ENCODE results near the gene MSI2. TPM values are rescaled to one million over a fixed set of nuclear protein-coding genes. Genes with fewer than 3 reads are reported as not detected.

The MSI2 gene
- total and polyA plus RNA-seq, 2 donors (not counting 3 experiments of a cell fraction or from before 2014, with no cell fraction given): 20.9 to 59.3 TPM

DNA sequence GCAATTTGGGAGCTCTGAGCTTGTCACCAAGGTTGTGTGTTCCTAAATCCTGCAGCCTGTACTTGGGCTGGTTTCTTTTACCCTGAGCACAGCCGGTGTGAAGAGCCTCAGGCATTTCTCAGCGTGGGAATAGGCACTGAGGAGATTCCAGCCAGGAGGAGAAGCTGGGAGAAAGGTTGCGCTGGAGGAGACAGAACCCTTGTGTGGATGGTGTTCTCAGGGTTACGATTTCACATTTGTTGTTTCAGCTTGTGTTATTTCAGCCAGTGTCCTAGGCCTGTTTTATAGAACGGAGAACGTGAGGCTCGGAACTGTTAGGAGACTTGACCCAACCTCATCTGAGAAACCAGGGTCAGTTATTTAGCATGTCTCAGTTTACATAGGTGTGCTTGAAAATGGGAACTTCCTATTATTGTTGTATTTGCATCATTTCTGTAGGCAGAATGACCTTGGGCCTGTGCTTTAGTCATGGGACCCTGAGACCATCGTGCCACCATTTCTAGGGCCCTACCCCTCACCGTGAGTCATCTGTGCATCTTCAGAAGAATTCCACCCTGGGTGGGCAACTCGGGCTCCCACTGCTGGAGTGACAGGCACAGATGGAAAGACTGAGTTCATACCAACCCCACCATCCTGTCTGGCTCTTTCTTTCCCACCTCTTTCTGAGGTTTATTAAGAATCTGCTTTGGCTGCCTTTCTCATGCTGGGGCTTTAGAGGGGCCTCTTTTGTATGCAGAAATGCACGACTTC is 134.9 kb downstream of the MSI2 start:
- DNase-seq (ENCODE audit: low read depth, low spot score): no peak
- H3K9me1 ChIP-seq (replicated peaks; ENCODE audit: control insufficient read depth, extremely low read depth, insufficient read depth, low read length): no peaks in the 10 kb centered on the region
- H3K36me3 ChIP-seq (ENCODE audit: control insufficient read depth in 2 of 2, extremely low read depth in 1 of 2, insufficient read depth in 2 of 2, low read length in 2 of 2): no peaks in the 10 kb centered on the region
- no peaks in the 10 kb centered on the region for H3K4me1 ChIP-seq (ENCODE audit: control insufficient read depth, extremely low read depth, insufficient read depth, low read length)
- dilution Hi-C loops (cut with MboI; ENCODE audit: extremely low pct_ligation_motif_present, low sequenced_read_pairs): no loop called here
- no peaks in the 10 kb centered on the region for H3K79me2 ChIP-seq (ENCODE audit: control insufficient read depth, insufficient read depth, low read length)
- H2AFZ ChIP-seq (ENCODE audit: low read depth, low read length): no peak overlapping the region
- H3K4me2 ChIP-seq (ENCODE audit: insufficient read depth, low read length): no peak overlapping the region
- FAIRE-seq: no peak
- H3K27me3 ChIP-seq (ENCODE audit: control insufficient read depth in 2 of 2, insufficient read depth in 2 of 2, low read length in 2 of 2): no peaks in the 10 kb centered on the region
- no peak overlapping the region for H3K9ac ChIP-seq (replicated peaks; ENCODE audit: extremely low read depth, insufficient read depth, low read length)
- H3K9me3 ChIP-seq (replicated peaks; ENCODE audit: control insufficient read depth, insufficient read depth, low read length): no peaks in the 10 kb centered on the region
- H3K4me3 ChIP-seq (replicated peaks in 1 of 3; ENCODE audit: insufficient read depth in 1 of 3, low read depth in 1 of 3, low read length in 3 of 3): no peak overlapping the region
- no TSS peak for BruUV-seq (replicated peaks)
- TF ChIP-seq, protein P1, sequence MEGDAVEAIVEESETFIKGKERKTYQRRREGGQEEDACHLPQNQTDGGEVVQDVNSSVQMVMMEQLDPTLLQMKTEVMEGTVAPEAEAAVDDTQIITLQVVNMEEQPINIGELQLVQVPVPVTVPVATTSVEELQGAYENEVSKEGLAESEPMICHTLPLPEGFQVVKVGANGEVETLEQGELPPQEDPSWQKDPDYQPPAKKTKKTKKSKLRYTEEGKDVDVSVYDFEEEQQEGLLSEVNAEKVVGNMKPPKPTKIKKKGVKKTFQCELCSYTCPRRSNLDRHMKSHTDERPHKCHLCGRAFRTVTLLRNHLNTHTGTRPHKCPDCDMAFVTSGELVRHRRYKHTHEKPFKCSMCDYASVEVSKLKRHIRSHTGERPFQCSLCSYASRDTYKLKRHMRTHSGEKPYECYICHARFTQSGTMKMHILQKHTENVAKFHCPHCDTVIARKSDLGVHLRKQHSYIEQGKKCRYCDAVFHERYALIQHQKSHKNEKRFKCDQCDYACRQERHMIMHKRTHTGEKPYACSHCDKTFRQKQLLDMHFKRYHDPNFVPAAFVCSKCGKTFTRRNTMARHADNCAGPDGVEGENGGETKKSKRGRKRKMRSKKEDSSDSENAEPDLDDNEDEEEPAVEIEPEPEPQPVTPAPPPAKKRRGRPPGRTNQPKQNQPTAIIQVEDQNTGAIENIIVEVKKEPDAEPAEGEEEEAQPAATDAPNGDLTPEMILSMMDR (IDR thresholded peaks at IDR 0.05; ENCODE audit: extremely low read depth in 1 of 2, insufficient read depth in 1 of 2, low read depth in 1 of 2, low read length in 2 of 2): no peak
- TF ChIP-seq EZH2 (IDR thresholded peaks at IDR 0.05; ENCODE audit: borderline replicate concordance, low read depth, low read length, severe bottlenecking) (no peak), POLR2A (IDR thresholded peaks at IDR 0.05; ENCODE audit: low read depth, low read length) (no peak), POLR2AphosphoS5 (IDR thresholded peaks at IDR 0.05; ENCODE audit: insufficient read depth, low read depth, low read length) (no peak), JUN (IDR thresholded peaks at IDR 0.05; ENCODE audit: borderline replicate concordance, insufficient read depth, insufficient read length, low read depth) (no peak), MYC (IDR thresholded peaks at IDR 0.05; ENCODE audit: low read depth, low read length) (no peak), GATA2 (IDR thresholded peaks at IDR 0.05; ENCODE audit: insufficient read depth, insufficient read length, low read depth, low read length) (no peak), FOS (IDR thresholded peaks at IDR 0.05; ENCODE audit: borderline replicate concordance, insufficient read depth, low read length) (no peak)
- TF ChIP-seq, protein P2, sequence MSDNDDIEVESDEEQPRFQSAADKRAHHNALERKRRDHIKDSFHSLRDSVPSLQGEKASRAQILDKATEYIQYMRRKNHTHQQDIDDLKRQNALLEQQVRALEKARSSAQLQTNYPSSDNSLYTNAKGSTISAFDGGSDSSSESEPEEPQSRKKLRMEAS (IDR thresholded peaks at IDR 0.05; ENCODE audit: insufficient read depth, insufficient read length): no peak
- H3K27ac ChIP-seq (ENCODE audit: insufficient read depth, low read depth, low read length): no peak overlapping the region
- ChIA-PET CTCF (no interaction called here), POLR2A (no interaction called here)
- H4K20me1 ChIP-seq (replicated peaks; ENCODE audit: control insufficient read depth, extremely low read depth, insufficient read depth, low read length): no peaks in the 10 kb centered on the region
- intact Hi-C loops (cut with micrococcal nuclease): no loop called here

Measured in endothelial cell of umbilical vein (primary cell).